HT-29 (cell line): Measurements from ENCODE around the gene ZNF496. TPM values are rescaled to one million over a fixed set of nuclear protein-coding genes. Genes with fewer than 3 reads are reported as not detected.

ENCODE experiments used
- small RNA-seq: library from RNA; depleted of rRNA; stranded (forward); fragments of <200 nt; gene quantifications from one replicate; pipeline ENCODE3, GENCODE V24; 2014
- total RNA-seq: library from RNA; depleted of rRNA; stranded (reverse); fragments of >200 nt; shearing (Covaris generic); gene quantifications from 2 replicates; pipeline ENCODE4 v1.2.3, GENCODE V29; 2014; rRNA removed

ZNF496 gene
- total RNA-seq, 1 experiment from 2014 or later = 34.3 TPM

Small RNAs within 50 kb of the gene (small RNA-seq; reads per million reads assigned to genes)
- gene RF00019 = not detected

Other genes starting within 250 kb of the ZNF496 start
- gene ZNF669, start 227.5 kb downstream of the ZNF496 start, total RNA-seq = 6.2 and 18.3 TPM in 2 replicates
- gene ZNF124, start 159.8 kb downstream of the ZNF496 start, total RNA-seq = 6.4 and 8.0 TPM in 2 replicates
- not detected in 2 replicates for gene VN1R5, start 75.8 kb downstream of the ZNF496 start, total RNA-seq
- gene NLRP3, start 84.3 kb upstream of the ZNF496 start, total RNA-seq = 0.70 and 0.71 TPM in 2 replicates
- not detected in 2 replicates for gene OR2B11, start 126.2 kb upstream of the ZNF496 start, total RNA-seq
- gene OR2C3, start 204.6 kb upstream of the ZNF496 start, total RNA-seq = not detected in 2 replicates
- gene GCSAML, start 217.3 kb upstream of the ZNF496 start, total RNA-seq = not detected in 2 replicates